GM20431 (cell line): ENCODE measurements around the gene MDGA2.
"Not testable (repeated sequence)": the region's sequence is repeated elsewhere in the genome, so short reads cannot be mapped to it uniquely, and the experiment has no call there.

Experiments used
- in situ Hi-C: fragments of 300-500 bp; cut with MseI, MboI; formaldehyde crosslinking; loops from one replicate; pipeline ENCODE4 v1.15.0; 2020; ENCODE audit warnings: low sequenced_read_pairs; ENCODE audit not compliant: unreplicated experiment

Gene MDGA2

DNA sequence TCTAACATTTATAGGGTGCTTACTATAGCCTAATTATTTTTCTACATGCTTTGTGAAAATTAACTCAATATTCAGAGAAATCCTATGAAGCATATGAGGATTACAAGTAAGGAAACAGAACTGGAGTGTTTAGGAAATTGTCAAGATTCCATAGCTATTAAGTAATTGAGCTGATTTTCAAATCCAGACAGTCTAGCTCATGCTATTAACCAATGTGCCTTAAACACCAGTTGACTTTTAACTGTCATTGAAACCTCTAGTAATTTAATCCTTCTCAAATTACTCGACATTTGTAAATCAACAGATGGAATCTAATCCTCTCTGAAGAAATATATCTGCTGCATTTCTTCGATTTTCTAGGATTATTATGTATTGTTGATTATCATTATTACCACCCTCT, 488.9 kb downstream of the MDGA2 start:
- in situ Hi-C loops = no loop called here

DNA sequence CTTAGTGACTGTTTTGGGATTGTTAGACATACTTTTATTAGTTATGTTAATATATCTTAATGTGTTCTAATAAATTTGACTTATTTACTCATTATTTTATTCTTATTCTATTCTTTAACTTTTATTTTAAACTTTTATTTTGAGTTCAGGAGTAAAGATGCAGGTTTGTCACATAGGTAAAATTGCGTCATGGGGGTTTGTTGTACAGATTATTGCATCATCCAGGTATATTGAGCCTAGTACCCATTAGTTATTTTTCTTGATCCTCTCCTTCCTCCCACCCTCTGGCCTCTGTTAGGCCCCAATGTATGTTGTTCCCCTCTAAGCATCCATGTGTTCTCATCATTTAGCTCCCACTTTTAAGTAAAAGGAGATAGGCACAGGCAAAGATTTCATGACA, 495.5 kb downstream of the MDGA2 start:
- in situ Hi-C loops = no loop called here

DNA sequence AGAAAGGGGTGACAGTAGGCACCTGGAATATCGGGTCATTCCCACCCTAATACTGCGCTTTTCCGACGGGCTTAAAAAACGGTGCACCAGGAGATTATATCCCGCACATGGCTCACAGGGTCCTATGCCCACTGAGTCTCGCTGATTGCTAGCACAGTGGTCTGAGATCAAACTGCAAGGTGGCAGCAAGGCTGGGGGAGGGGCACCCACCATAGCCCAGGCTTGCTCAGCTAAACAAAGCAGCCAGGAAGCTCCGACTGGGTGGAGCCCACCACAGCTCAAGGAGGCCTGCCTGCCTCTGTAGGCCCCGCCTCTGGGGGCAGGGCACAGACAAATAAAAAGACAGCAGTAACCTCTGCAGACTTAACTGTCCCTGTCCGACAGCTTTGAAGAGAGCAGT, 503.5 kb downstream of the MDGA2 start:
- in situ Hi-C loops = not testable (repeated sequence)

DNA sequence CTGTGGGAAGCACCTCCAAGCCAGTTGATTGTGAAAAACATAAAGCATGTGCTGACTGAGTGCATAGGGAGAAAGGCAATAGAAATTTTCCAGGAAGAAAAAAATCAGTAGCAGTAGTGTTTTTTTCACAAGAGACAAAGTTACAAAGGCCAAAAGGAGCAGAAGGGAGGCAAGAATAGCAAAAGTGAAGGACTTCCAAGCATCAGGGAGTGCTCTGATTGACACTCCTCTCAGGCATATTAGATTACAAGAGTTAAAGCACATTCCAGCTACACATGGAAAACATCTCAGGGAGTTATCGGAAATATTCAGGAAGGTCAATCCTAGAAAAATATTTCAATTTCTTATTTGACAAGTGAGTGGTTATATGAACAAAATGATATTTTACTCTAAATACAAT, 508.0 kb downstream of the MDGA2 start:
- in situ Hi-C loops = no loop called here

DNA sequence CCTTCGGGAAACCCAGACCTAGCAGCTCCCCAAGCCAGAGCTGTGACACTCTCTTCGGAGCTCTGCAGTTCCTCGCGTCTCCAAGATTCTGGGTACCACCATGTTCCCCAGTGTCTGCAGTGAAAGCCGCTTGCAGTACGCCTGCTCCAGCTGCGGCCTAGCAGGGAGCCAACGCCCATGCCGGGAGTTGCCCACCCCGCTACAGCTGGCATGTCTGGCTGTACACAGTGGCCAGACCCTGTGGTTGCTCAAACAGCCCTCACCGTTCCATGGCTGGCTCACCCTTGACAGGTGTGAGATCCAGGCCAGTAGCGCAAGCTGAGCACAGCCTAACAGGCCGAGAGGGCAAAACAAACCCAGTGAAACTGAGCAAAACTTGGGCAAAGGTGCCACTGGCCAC, 520.0 kb downstream of the MDGA2 start:
- in situ Hi-C loops = no loop called here

DNA sequence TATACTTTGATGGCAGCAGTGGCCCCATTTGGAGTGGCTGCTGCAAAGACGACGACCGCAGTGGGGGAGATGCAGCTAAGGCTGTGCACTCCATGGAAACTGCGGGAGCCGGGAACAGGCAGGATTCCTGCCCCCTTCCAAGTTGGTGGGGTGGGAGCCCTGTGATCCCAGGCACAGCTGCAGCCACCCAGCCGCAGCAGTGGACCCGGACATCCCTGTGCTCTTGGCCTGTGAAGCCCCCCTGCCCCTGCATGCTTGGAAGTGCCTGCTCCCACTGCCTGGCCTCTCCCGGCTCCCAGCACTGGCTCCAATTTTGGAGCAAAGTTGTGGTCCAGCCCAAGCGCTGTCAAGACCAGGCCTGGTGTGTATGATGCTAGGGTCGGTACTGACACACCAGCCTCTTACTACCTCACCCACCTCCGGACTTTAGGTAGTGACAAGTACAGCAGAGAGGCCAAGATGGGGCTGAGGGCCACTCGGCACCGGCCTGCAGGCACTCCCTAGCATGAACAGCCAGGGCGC, 521.1 kb downstream of the MDGA2 start:
- in situ Hi-C loops = no loop called here

DNA sequence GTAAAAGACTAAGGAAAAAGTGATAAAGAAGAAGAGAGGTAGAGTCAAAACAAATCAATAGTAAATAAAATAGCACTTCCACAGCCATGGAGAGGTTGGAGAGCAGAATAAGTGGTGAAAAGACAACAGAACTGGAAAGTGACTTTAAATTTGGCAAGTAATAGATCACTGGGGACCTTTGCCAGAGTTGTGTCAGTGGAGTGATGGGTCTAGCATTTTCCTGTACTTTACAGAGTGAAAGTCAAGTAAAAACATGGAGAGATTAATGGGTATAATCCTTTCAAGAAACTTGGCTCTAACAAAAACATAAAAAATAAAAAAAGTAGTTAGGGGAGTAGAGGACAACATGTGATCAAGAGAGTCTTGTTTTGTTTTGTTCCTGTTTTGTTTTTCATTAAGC, 521.7 kb downstream of the MDGA2 start:
- in situ Hi-C loops = no loop called here

DNA sequence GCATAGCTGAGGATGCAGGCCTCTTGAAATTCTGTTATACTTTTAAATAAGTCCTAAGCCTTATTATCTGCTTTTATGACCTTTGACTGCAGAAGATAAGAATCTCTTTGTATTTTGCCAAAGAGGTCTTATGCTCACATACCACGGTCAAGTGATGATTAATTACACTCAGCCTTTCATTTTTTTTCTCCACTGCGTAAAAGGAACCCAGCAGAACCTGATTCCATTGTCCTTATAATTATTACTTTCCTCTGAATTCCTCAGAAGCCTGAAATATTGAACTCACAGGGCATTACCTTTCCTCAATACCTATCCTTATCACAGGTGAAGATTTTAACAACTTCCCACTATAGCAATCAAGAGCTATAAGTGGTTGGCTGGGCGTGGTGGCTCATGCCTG, 525.1 kb downstream of the MDGA2 start:
- in situ Hi-C loops = no loop called here

DNA sequence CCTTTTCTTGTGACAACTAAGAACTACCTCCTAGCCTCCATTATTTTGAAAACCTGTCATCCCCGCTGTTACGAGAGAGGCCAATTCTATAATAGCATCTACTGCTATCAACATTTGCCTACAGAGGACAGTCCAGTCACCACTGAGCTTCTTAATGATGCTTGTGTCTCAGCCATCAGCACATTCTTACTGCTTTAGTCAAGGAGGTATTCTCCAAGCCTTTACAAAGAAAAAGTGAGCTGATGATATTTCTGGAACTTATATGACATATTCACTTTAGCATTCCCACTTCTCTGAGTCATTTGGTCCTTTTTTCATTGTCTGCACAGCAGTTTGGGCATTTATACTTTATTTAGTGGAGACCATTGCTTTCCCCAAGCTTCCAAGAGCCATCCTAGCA, 526.1 kb downstream of the MDGA2 start:
- in situ Hi-C loops = no loop called here

DNA sequence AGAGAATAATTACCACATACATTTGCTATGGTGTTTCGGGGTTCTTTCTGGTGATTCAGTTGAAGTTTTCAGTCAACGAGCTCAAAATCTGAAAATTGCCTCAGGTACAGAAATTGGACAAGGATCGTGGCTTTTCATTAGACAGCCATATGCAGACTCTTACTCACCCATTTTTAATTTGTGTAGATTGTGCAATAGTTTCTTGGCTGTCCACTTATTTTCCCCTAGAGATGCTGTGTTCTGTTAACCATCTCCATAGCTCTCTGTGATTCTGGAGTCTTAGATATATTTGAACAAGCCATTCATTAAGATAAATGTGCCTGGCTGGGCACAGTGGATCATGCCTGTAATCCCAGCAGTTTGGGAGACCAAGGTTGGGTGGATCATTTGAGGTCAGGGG, 526.7 kb downstream of the MDGA2 start:
- in situ Hi-C loops = no loop called here

DNA sequence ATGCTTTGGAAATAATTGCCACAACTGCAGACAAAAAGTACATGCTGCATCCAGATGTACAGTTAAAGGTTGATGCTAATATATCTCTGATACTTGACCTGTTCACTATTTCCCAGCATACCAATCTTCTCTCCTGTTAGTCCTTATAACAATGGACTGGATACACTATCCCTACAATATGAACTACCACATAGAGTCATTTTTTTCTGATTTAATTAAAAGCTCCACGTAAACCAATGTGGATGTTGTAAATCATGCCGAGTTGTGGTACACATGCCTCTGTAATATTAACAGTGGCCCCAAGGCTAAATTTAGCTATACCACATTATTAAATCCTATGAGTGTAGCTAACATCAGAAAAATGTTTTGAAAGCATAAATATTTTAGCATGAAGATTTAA, 554.8 kb downstream of the MDGA2 start:
- in situ Hi-C loops = no loop called here

DNA sequence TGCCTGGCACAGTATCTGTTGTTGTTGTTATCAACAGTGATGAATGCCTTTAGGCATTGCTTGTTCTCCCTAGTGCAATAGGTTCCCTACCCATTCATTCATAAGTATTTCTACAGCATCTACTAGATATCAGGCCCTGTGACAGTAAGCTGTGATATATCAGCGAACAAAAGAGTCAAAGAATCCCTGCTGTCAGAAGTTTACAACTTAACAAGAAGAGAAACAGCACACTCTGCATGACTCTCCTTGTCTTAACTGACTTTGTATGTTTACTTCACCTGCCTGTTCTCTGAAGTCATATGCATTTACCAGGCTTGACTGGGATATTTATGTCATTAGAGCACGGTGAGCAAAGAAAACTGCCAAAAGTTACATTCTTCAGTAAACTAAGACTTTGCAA, 571.6 kb downstream of the MDGA2 start:
- in situ Hi-C loops = no loop called here

DNA sequence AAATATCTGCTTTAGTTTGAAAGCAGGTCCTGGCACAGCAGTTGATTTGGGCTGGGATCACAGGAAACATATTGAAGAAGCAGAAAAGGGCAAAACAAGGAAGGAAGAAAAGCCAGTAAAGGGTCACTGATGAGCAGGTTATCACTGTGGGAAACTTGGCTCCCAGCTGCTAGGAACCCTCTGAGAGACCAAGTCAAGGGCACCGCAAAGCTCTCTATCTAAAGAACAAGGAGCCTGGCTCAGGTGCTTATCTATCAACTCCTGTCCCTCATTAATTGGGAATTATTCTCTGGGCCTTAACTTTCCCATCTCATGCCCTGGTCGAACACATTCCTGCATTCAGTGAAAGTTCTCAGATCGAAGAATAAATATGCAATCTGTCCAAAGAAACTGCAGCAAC, 572.9 kb downstream of the MDGA2 start:
- in situ Hi-C loops = no loop called here

DNA sequence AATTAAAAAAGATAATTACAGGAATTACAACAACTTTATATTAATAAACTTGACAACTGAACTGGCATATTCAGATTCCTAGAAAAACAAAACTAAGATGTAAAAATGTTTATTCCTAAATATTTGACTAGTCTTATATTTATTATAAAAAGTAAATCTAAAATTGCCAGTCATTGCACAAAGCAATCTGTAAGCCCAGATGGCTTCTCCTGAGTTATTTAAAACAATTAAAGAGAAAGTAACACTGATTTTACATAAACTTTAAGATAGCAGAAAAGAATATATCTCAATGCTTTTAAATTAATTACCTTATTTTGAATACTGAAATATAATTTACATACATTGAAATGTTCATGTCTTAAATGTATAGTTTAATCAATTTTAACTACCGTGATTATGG, 589.7 kb downstream of the MDGA2 start:
- in situ Hi-C loops = no loop called here

DNA sequence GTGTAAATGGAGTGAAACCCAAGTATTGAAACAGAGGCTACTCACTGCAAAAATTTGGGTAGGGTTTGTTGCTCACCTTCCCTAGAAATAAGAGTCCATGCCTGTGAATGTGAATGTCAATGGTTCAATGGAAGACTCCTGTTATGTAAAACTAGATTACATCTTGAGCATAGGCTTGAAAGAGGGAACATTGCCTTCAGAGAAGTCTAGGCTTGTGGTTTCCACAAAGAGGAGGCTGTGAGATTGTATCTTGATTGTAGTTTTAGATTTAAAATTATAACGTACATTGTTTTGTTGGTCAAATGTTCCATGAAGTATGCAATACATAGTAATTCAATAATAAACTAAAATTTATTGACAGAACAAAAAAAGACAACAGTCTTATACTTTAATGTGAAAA, 610.1 kb downstream of the MDGA2 start:
- in situ Hi-C loops = no loop called here

DNA sequence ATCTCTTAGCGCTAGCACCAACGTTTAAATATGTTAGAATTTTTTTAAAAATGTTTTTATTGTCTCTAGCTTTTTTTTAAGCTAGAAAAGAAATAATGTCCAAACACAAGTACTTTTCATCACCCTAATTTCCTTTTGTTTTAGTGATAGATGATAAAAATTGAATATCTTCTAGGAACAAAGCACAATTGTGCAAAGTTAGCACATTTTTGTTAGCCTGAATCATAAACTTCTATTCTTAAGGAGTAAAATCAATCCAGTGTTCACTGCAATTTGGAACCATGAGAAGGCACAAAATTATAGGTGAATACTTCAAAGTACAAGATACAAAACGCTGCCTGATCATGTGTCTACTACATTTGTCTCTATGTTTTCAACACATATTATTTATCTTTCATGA, 615.4 kb downstream of the MDGA2 start:
- in situ Hi-C loops = no loop called here

DNA sequence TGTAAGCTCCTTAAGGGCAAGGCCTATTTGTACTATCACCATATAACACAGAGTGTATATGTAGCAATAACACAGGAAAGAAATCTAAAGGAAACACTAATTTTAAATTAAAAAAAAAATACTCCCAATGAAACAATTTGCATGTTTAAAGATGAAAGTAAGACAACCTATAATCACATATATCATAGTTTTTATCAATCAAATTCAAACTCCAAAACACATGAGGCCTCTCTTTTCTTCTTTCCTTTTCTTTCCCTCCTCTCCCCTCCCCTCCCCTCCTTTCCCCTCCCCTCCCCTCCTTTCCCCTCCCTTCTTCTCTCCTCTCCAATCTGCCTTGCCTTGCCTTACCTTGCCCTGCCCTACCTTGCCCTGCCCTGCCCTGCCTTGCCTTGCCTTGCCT, 618.0 kb downstream of the MDGA2 start:
- in situ Hi-C loops = no loop called here

DNA sequence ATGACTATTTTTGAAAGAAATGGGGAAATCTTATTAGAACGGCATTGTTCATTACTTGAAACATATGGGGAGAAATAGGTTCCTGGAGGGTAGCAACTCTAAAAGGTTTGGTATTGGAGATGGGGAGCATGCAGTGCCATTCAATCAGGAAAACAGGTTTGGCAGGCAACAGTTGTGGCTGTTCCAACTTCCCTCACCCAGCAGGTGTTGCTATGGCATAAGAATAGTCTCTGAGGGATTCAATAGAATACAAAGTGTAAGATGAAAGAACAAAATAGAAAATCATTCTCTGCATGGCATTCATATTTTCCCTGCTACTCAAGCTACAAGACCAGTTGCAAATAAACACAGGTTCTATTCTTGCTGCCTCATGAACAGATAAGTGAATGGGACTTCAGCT, 630.6 kb downstream of the MDGA2 start:
- in situ Hi-C loops = no loop called here

DNA sequence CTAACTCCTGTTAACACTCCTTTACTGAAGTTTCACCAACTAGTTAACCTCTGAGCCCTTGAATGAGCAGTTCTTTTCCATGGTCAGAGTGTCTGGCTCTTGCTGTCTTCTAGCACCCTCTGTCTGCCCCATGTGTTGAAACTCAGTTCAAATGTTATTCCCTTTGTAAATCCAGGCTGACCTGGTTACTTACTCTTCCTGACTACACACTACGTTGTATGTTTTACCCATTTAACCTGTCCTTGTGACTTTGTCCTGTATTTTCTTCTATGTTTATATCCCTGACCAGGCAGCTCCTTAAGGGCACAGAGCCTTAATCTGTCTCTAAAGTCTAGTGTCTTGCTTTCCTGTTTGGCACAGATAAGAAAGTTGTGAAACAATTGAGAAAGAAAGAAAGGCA, 634.9 kb downstream of the MDGA2 start:
- in situ Hi-C loops = no loop called here

DNA sequence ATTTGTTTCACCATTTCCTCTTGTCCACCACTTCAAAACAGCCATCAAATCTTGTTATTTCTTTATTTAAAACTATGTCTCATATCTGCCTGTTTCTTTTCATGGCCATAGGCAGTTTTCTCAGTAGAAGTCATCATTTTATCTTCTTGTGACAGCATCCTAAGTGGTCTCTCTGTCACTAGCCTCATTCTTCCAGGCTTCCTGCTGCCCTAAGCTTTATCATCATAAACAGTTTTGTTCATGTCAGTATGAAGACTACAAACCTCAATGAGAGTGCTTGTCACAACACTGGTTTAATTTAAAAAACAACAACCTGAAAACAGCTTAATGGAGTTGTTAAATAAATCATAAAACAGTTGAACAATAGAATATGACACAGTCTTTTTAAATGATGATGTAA, 636.1 kb downstream of the MDGA2 start:
- in situ Hi-C loops = no loop called here

DNA sequence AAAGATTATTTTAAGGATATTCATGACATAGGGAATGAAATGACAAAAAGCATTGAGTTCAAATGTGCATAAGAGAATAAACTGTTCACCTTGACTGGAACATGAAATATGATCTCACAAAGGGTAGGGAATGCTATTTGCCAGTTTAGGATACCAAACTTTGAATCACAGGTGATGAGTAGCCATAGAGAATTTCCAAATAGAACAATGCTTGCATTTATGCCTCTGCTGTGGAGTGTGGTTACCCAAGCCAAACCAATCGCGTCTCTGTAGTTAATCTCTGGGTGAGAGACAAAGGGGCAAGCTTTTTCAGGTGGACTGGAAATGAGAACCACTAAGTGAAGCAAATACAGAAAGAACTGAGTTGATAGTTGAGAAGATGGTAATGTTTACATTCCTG, 652.7 kb downstream of the MDGA2 start:
- in situ Hi-C loops = no loop called here

DNA sequence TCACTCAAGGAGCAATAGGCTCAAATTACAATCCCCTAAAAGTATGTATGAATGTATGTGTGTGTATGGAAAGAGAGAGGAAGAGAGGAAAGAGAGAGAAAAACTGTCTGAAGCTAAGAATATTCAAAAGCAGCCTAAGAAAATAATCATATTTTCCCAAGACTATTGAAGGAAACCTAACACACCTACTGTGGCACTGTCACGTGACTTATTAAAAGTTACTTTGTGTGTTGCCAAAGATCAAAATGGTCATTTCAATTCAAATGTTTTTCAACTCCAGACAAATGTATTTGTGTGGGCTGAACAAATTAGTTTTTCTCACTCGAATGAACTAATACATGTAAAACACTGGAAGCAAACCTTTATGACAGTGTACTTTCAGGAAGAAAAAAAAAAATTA, 654.9 kb downstream of the MDGA2 start:
- in situ Hi-C loops = no loop called here
